Calu3 (cell line): ENCODE results near the gene GPR162. TPM values are rescaled to one million over a fixed set of nuclear protein-coding genes. Genes with fewer than 3 reads are reported as not detected.

ENCODE experiments used
- BruUV-seq: library from RNA; stranded (reverse); fragments of 400-500 nt; replicated peaks from 2 replicates; lab custom pipeline; 2021; lab: Mats Ljungman, UMichigan
- CTCF ChIA-PET: fragments of 300-600 bp; sonication (Branson Sonifier 250); formaldehyde crosslinking; loops from one replicate; lab custom pipeline; 2022; ENCODE audit warnings: antibody characterized with exemption; lab: Charles Lee
- DNase-seq: peaks from one replicate; pipeline ENCODE4 v3.0.0; 2022
- H3K27ac Mint-ChIP-seq: one replicate; pipeline ENCODE4 v1.8.0; 2022; ENCODE audit warnings: mixed read lengths; ENCODE audit not compliant: unreplicated experiment
- H3K27me3 Mint-ChIP-seq: one replicate; pipeline ENCODE4 v1.8.0; 2022; ENCODE audit warnings: mixed read lengths; ENCODE audit not compliant: unreplicated experiment
- H3K36me3 Mint-ChIP-seq: one replicate; pipeline ENCODE4 v1.8.0; 2022; ENCODE audit warnings: mild to moderate bottlenecking, moderate library complexity, mixed read lengths; ENCODE audit not compliant: insufficient read depth, unreplicated experiment
- H3K4me1 Mint-ChIP-seq: one replicate; pipeline ENCODE4 v1.8.0; 2022; ENCODE audit warnings: mild to moderate bottlenecking, low read depth, mixed read lengths; ENCODE audit not compliant: unreplicated experiment
- H3K4me3 Mint-ChIP-seq: one replicate; pipeline ENCODE4 v1.8.0; 2022; ENCODE audit warnings: mild to moderate bottlenecking, low read depth, moderate library complexity, mixed read lengths; ENCODE audit not compliant: unreplicated experiment
- H3K9me3 Mint-ChIP-seq: one replicate; pipeline ENCODE4 v1.8.0; 2022; ENCODE audit warnings: low read depth, mixed read lengths; ENCODE audit not compliant: unreplicated experiment
- CTCF ChIP-seq: fragments of 200-600 bp; IDR thresholded peaks from one replicate; pipeline ENCODE4 v1.8.0; 2022; ENCODE audit warnings: antibody characterized with exemption; ENCODE audit not compliant: unreplicated experiment
- intact Hi-C: fragments of 100-400 bp; cut with micrococcal nuclease; formaldehyde crosslinking; loops from one replicate; pipeline ENCODE4 v1.10.0; 2022; ENCODE audit not compliant: unreplicated experiment
- total RNA-seq: library from RNA; stranded (reverse); gene quantifications from 2 replicates; pipeline ENCODE4 v1.2.3, GENCODE V29; 2022

GPR162 gene
- total RNA-seq, 1 experiment from 2014 or later = not detected

DNA sequence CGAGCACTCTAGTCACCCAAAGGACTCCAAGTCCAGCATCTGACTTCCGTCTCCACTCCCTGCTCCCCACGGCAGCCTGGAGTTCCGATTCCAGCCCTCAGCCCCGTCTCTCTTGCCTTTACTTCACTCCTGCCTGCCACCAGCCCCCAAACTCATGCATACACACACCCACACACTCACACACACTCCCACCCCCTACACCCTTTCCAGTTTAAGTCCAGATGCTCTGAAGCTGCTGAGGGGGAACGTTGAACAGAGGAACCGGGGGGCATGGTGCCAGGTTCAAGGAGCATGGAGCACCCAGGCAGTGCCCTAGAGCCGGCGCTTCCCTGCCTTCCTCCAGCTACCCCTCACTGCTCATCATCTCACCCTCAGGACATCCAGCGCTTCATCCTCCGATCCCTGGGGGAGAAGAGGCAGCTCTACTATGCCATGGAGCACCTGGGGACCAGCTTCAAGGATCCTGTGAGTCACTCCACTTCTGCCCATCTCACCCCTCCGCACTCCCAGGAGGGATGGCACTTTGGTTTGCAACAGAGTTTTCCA is 9.9 kb downstream of the GPR162 start:
- CTCF ChIA-PET = interaction anchor here (1.2 to 1.6 kb wide), 3 partner anchors 10 to 20 kb away, joined by 3 to 6 read pairs (median 5); partner anchors contain the start of genes CDCA3, GPR162 and USP5

DNA sequence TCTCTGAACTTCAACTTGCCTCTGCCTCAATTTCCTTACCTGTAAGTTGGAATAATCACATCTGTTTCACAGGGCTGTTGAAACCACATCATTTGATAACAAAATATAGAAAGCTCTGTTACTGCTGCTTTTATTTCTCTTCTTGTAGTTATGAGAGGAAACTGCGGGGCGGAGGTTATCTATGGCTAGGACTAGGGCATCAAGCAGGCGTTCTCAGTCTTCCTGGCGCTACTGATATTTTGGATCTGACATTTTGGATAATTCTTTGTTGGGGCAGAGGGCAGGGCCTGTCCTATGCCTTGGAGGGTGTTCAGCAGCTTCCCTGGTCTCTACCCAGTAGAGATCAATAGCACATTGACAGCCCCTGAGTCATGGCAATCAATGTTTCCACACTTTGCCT is 10.5 kb downstream of the GPR162 start:
- BruUV-seq = no TSS peak

More for the DNA sequence above, 9.9 kb downstream of the GPR162 start:
- Mint-ChIP-seq H3K27ac (no peak overlapping the region), H3K27me3 (peaks cover 88% of the 10 kb centered on the region), H3K4me3 (no peak overlapping the region), H3K36me3 (peaks cover 16% of the 10 kb centered on the region), H3K9me3 (no peaks in the 10 kb centered on the region), H3K4me1 (peaks cover 29% of the 10 kb centered on the region)
- TF ChIP-seq CTCF = no peak
- intact Hi-C loops = no loop called here
- no peak for DNase-seq
- BruUV-seq = no TSS peak

DNA sequence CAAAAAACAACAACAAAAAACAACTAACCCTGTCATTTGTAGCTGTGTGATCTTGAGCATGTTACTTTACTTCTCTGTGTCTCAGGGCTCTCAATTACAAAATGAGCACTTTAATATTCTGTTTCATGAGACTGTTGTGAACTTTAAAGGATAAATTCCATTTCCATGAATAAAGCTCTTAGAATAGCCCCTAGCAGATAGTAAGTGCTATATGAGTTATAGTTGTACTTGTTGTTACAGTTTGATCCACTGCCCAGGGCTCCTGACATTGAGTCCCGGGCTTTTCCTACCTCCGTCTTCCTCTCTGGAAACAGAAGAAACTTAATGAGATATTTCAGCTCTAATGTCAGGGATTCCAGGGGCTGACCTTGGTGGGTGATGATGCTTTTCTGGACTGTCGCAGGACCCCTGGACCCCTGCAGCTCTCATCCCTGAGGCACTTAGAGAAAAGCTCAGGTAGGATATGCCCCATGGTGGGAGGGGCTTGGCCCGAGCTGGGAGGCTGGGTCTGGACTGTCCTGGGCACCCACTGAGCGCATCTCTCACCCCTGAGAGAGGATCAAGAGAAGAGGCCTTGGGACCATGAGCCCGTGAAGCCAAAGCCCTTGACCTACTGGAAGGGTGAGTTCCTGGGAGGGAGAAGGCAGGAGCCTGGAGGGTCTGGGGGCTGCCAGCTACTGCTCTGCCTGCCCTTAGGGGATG is 11.7 kb downstream of the GPR162 start:
- Mint-ChIP-seq H3K27ac (no peak overlapping the region), H3K4me1 (peaks cover 20% of the 10 kb centered on the region), H3K9me3 (no peaks in the 10 kb centered on the region), H3K36me3 (peaks cover 14% of the 10 kb centered on the region), H3K4me3 (no peak overlapping the region), H3K27me3 (peaks cover 87% of the 10 kb centered on the region)
- intact Hi-C loops = no loop called here
- no peak for TF ChIP-seq CTCF
- no TSS peak for BruUV-seq
- CTCF ChIA-PET = interaction anchor here (0.6 to 1.3 kb wide), 3 partner anchors 34 to 124 kb away, joined by 3 to 5 read pairs (median 4); partner anchors contain the start of genes SPSB2 and TPI1
- DNase-seq = no peak

More for the DNA sequence above, 10.5 kb downstream of the GPR162 start:
- peaks cover 28% of the 10 kb centered on the region for H3K4me1 Mint-ChIP-seq
- intact Hi-C loops = no loop called here
- H3K4me3 Mint-ChIP-seq = no peak overlapping the region
- no peak for TF ChIP-seq CTCF
- peaks cover 20% of the 10 kb centered on the region for H3K36me3 Mint-ChIP-seq
- H3K27ac Mint-ChIP-seq = no peak overlapping the region
- CTCF ChIA-PET = interaction anchor here (1.6 kb wide), 1 partner anchor 20 kb away, joined by 6 read pairs; the partner anchor contains the start of genes CDCA3 and USP5
- no peaks in the 10 kb centered on the region for H3K9me3 Mint-ChIP-seq
- H3K27me3 Mint-ChIP-seq = peaks cover 88% of the 10 kb centered on the region
- DNase-seq = no peak

DNA sequence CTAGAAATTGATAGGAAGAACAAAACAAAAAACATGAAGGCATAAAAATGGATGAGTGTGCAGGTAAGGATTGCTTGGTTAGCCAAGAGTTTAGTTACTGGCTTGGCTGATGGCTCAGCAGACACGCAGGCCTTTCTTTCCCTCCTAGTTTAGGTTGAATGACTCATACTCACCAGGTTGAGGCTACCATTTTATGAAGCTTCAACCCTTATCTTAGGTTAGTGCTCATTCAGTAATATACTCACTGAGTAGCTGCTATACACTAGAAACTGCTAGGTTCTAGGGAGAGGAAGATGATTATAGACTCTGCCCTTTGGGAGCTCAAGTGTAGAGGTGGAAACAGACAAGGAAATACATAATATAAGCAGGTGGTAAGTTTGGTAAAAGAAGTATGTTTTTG is 12.6 kb downstream of the GPR162 start:
- Mint-ChIP-seq H3K9me3 (no peaks in the 10 kb centered on the region), H3K27ac (no peak overlapping the region), H3K36me3 (peaks cover 8% of the 10 kb centered on the region), H3K4me3 (no peak overlapping the region), H3K27me3 (peaks cover 87% of the 10 kb centered on the region), H3K4me1 (peaks cover 20% of the 10 kb centered on the region)
- intact Hi-C loops = loop anchor here (2.0 kb wide), 1 partner anchor 81 kb away; the partner anchor contains the start of gene MLF2
- CTCF ChIA-PET = interaction anchor here (0.5 to 2.1 kb wide), 4 partner anchors 9 to 68 kb away, joined by 4 to 11 read pairs (median 8); partner anchors contain the start of genes CDCA3, PTMS and USP5
- no TSS peak for BruUV-seq
- TF ChIP-seq CTCF = no peak
- no peak for DNase-seq
